ENCODE results near the gene MRGPRD.
"Not testable (repeated sequence)": the region's sequence is repeated elsewhere in the genome, so short reads cannot be mapped to it uniquely, and the experiment has no call there.

MRGPRD gene

GRCh38 chr11:68992743-68993255 is 12.0 kb upstream of the MRGPRD start:
- no peak for DNase-seq

- DNase-seq = no peak
These were observed 10.4 kb upstream of the MRGPRD start for GRCh38 chr11:68990995-68991780.

- DNase-seq = no peak
These were observed 9.3 kb upstream of the MRGPRD start for GRCh38 chr11:68989936-68990606.

GRCh38 chr11:68988491-68988890 is 7.7 kb upstream of the MRGPRD start:
- DNase-seq = no peak

GRCh38 chr11:68987211-68987610 is 6.4 kb upstream of the MRGPRD start:
- no peak for DNase-seq

GRCh38 chr11:68983801-68984200 is 3.0 kb upstream of the MRGPRD start:
- DNase-seq = no peak

- no peak for DNase-seq
These were observed 1.3 kb upstream of the MRGPRD start for GRCh38 chr11:68982134-68982533.

GRCh38 chr11:68979931-68980775 is 633 bp downstream of the MRGPRD start:
- no peak for DNase-seq

GRCh38 chr11:68978931-68979594 is 1.7 kb downstream of the MRGPRD start:
- no peak for DNase-seq

GRCh38 chr11:68978626-68978930 is 2.2 kb downstream of the MRGPRD start:
- DNase-seq = no peak

- no peak for DNase-seq
These were observed 2.8 kb downstream of the MRGPRD start for GRCh38 chr11:68977781-68978625.

- no peak for DNase-seq
These were observed 4.2 kb downstream of the MRGPRD start for GRCh38 chr11:68976563-68976962.

- no peak for DNase-seq
These were observed 4.7 kb downstream of the MRGPRD start for GRCh38 chr11:68976095-68976494.

GRCh38 chr11:68974421-68975194 is 6.2 kb downstream of the MRGPRD start:
- DNase-seq = no peak

GRCh38 chr11:68973706-68974105 is 7.1 kb downstream of the MRGPRD start:
- DNase-seq = not testable (repeated sequence)

GRCh38 chr11:68973219-68973618 is 7.6 kb downstream of the MRGPRD start:
- DNase-seq = no peak

- DNase-seq = no peak
These were observed 9.7 kb downstream of the MRGPRD start for GRCh38 chr11:68970921-68971636.

GRCh38 chr11:68969386-68969785 is 11.4 kb downstream of the MRGPRD start:
- no peak for DNase-seq

GRCh38 chr11:68968306-68969250 is 12.2 kb downstream of the MRGPRD start:
- DNase-seq = no peak

Data from NCI-H1105 (cell line).